NCI-H524 treated with DMSO at 0.1 percent for 48 hours (cell line): ENCODE measurements around the gene SBF1.

Source experiments
- DNase-seq: peaks from one replicate; lab custom pipeline; 2025; lab: John Stamatoyannopoulos, UW

Gene SBF1

GRCh38 chr22:50483977-50484853 is 9.4 kb upstream of the SBF1 start:
- no peak for DNase-seq

- no peak for DNase-seq
Observed at GRCh38 chr22:50483556-50483955, 8.7 kb upstream of the SBF1 start.

GRCh38 chr22:50483106-50483505 is 8.3 kb upstream of the SBF1 start:
- no peak for DNase-seq

GRCh38 chr22:50482107-50483074 is 7.6 kb upstream of the SBF1 start:
- DNase-seq, result peak; percentile 29

- DNase-seq, result no peak
Observed at GRCh38 chr22:50481440-50482106, 6.7 kb upstream of the SBF1 start, which contains the start of gene ADM2. ADM2 (plus strand) TSS chr22:50481543; CDS start chr22:50481848, 305 bp downstream.

GRCh38 chr22:50481045-50481439 is 6.2 kb upstream of the SBF1 start:
- DNase-seq, result no peak

GRCh38 chr22:50479721-50480120 is 4.9 kb upstream of the SBF1 start:
- no peak for DNase-seq

- DNase-seq, result no peak
Observed at GRCh38 chr22:50477923-50478322, 3.1 kb upstream of the SBF1 start.

GRCh38 chr22:50476868-50477267 is 2.0 kb upstream of the SBF1 start:
- no peak for DNase-seq

- DNase-seq, result no peak
Observed at GRCh38 chr22:50475652-50476002, 792 bp upstream of the SBF1 start.

- DNase-seq, result no peak
Observed at GRCh38 chr22:50473855-50474671, 772 bp downstream of the SBF1 start.

GRCh38 chr22:50473088-50473487 is 1.7 kb downstream of the SBF1 start:
- no peak for DNase-seq

- no peak for DNase-seq
Observed at GRCh38 chr22:50471962-50472361, 2.9 kb downstream of the SBF1 start.

- DNase-seq, result no peak
Observed at GRCh38 chr22:50471197-50471847, 3.5 kb downstream of the SBF1 start.

- DNase-seq, result no peak
Observed at GRCh38 chr22:50470491-50470890, 4.3 kb downstream of the SBF1 start.

- peak; percentile 82 for DNase-seq
Observed at GRCh38 chr22:50469377-50470305, 5.2 kb downstream of the SBF1 start.

GRCh38 chr22:50468626-50469025 is 6.2 kb downstream of the SBF1 start:
- no peak for DNase-seq

GRCh38 chr22:50467773-50468440 is 6.9 kb downstream of the SBF1 start:
- no peak for DNase-seq

GRCh38 chr22:50467341-50467740 is 7.5 kb downstream of the SBF1 start:
- no peak for DNase-seq
